ENCODE measurements around the gene PINLYP. TPM values are rescaled to one million over a fixed set of nuclear protein-coding genes. Genes with fewer than 3 reads are reported as not detected.
A peak's percentile ranks its signal among the peaks of the same experiment; 100 is the strongest.

The PINLYP gene
- total and polyA plus RNA-seq, 12 donors = 0.28 to 5.2 (median 1.4) TPM

GRCh38 chr19:43551399-43552197, 24.0 kb upstream of the PINLYP start:
- H3K9me3 ChIP-seq = no peaks in the 10 kb centered on the region
- no peak for TF ChIP-seq CTCF (IDR thresholded peaks at IDR 0.05)
- peaks cover 4 to 86% (median 19%) of the 10 kb centered on the region in 9 donors for H3K36me3 ChIP-seq
- no peak for DNase-seq
- no peaks in the 10 kb centered on the region for H3K27me3 ChIP-seq
- WGBS, 2 donors = 89 to 92% methylated on average over 23 of the region's 23 CpGs
- intact Hi-C loops (cut with DNase I) = loop anchor here in 3 of 10 donors (10.0 kb wide), 3 partner anchors 93 to 233 kb away; partner anchors contain the start of gene KCNN4 (in 1 of the 3)
- no peak overlapping the region for H3K4me3 ChIP-seq
- peak in 2 of 8 donors; percentile 11 to 18 for ATAC-seq
- no peak overlapping the region for H3K27ac ChIP-seq
- no peaks in the 10 kb centered on the region for H3K4me1 ChIP-seq

- H3K4me3 ChIP-seq = no peak overlapping the region
- 71 to 82% methylated on average over 3 of the region's 3 CpGs for WGBS, 2 donors
- intact Hi-C loops (cut with DNase I) = loop anchor here in 3 of 10 donors (10.0 kb wide), 3 partner anchors 93 to 233 kb away; partner anchors contain the start of gene KCNN4 (in 1 of the 3)
- DNase-seq (no peak), ATAC-seq (no peak)
- no peak overlapping the region for H3K27ac ChIP-seq
- no peak for TF ChIP-seq CTCF (IDR thresholded peaks at IDR 0.05)
- H3K36me3 ChIP-seq = peaks cover 4 to 86% (median 19%) of the 10 kb centered on the region in 9 donors
- no peaks in the 10 kb centered on the region for H3K9me3 ChIP-seq
- no peaks in the 10 kb centered on the region for H3K4me1 ChIP-seq
- no peaks in the 10 kb centered on the region for H3K27me3 ChIP-seq
Measured at GRCh38 chr19:43552198-43552450, 23.5 kb upstream of the PINLYP start.

- WGBS, 2 donors = 81% methylated on average over 3 of the region's 3 CpGs
- Histone ChIP-seq H3K36me3 (peaks cover 4 to 87% (median 19%) of the 10 kb centered on the region in 9 donors), H3K27ac (no peak overlapping the region), H3K4me1 (no peaks in the 10 kb centered on the region), H3K4me3 (no peak overlapping the region), H3K9me3 (no peaks in the 10 kb centered on the region), H3K27me3 (no peaks in the 10 kb centered on the region)
- ATAC-seq = no peak
- intact Hi-C loops (cut with DNase I) = loop anchor here in 3 of 10 donors (10.0 kb wide), 3 partner anchors 92 to 232 kb away; partner anchors contain the start of gene KCNN4 (in 1 of the 3)
- no peak for DNase-seq
- no peak for TF ChIP-seq CTCF (IDR thresholded peaks at IDR 0.05)
Measured at GRCh38 chr19:43552616-43553015, 23.0 kb upstream of the PINLYP start.

GRCh38 chr19:43553656-43554055, 21.9 kb upstream of the PINLYP start:
- no peaks in the 10 kb centered on the region for H3K9me3 ChIP-seq
- intact Hi-C loops (cut with DNase I) = loop anchor here in 3 of 10 donors (10.0 kb wide), 3 partner anchors 91 to 231 kb away; partner anchors contain the start of gene KCNN4 (in 1 of the 3)
- ATAC-seq (no peak), DNase-seq (no peak)
- no peaks in the 10 kb centered on the region for H3K4me1 ChIP-seq
- H3K36me3 ChIP-seq = peaks cover 4 to 94% (median 19%) of the 10 kb centered on the region in 9 donors
- no peak overlapping the region for H3K27ac ChIP-seq
- 81 to 84% methylated on average over 4 of the region's 4 CpGs for WGBS, 2 donors
- H3K27me3 ChIP-seq = no peaks in the 10 kb centered on the region
- TF ChIP-seq CTCF (IDR thresholded peaks at IDR 0.05) = no peak
- H3K4me3 ChIP-seq = no peak overlapping the region

All from heart right ventricle (tissue), 16 donors.